HS-27A (cell line): Measurements from ENCODE around the gene HLA-DPB1.
"Not testable (repeated sequence)": the region's sequence is repeated elsewhere in the genome, so short reads cannot be mapped to it uniquely, and the experiment has no call there.

Source experiments
- DNase-seq: peaks from one replicate; pipeline ENCODE4 v3.0.0-alpha.2; 2012; ENCODE audit warnings: low read depth, missing footprints

The HLA-DPB1 gene

GRCh38 chr6:33075568-33076405, at the start of gene HLA-DPB1:
HLA-DPB1 (plus strand) TSS chr6:33075990; CDS start chr6:33076042, 52 bp downstream.
- DNase-seq: no peak

DNA sequence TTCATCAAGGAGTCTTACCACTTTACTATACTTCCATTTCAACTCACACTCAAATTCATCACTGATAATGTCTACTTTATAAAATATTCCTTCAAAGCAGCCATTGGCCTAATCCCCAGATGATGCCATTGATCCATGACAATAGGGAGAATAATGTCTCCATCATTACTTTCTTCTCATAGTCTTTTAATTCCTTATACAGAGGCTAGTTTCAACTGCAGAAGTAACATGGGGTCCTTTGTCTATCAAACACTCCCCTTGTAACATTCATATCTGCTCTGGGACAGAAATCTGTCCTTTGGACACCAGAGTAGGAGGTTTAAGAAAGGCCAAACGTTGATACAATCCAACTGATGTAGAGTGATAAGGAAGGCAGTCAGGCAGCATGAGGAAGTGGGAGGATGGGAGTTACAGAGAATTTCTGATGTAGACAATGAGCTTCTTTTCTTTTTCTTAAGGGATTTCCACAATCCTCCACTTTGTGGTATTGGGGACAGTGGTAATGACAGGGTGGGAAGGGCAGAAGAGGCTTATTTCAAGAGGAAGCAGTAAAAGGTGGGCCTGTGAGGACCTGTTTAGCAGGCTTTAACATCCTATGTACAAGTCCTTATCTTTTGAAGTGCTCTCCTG, 47.5 kb upstream of the HLA-DPB1 start:
- DNase-seq: no peak

GRCh38 chr6:33029328-33030184, 46.2 kb upstream of the HLA-DPB1 start:
- no peak for DNase-seq

DNA sequence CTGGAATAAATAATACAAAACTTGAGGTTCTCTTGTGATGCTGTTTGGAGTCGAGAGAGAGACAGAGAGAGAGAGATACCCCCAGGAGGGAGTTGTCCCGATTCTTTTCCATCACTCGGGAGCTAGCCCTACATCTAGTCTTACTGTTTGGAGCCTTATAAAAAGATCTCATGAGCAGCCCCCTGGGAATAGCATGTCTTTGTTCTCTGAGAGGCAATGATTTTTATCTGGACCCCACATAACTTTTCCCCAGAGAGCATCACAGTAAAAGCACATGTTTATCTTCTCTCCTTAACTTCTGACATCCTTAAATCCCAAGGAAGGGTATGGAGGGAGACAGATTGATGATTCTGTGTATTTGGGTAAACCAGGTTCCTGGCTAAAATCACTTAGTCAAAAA, 45.5 kb upstream of the HLA-DPB1 start:
- DNase-seq: no peak

- no peak for DNase-seq
These were observed 41.2 kb upstream of the HLA-DPB1 start for GRCh38 chr6:33034554-33034953.

- DNase-seq: no peak
These were observed 39.3 kb upstream of the HLA-DPB1 start for GRCh38 chr6:33036535-33036934.

DNA sequence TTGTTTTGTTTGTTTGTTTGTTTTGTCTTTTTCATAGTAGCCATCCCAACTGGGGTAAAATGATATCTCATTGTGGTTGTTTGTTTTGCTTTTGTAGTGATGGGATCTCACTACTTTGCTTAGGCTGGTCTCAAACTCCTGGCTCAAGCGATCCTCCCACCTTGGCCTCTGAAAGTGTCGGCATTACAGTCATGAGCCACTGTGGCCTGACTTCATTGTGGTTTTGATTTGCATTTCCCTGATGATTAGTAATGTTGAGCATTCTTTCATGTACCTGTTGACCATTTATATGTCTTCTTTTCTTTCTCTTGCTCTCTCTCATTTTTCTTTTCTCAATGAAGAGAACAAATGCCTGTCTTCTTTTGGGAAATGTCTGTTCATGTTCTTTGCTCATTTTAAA, 35.6 kb upstream of the HLA-DPB1 start:
- DNase-seq: no peak

DNA sequence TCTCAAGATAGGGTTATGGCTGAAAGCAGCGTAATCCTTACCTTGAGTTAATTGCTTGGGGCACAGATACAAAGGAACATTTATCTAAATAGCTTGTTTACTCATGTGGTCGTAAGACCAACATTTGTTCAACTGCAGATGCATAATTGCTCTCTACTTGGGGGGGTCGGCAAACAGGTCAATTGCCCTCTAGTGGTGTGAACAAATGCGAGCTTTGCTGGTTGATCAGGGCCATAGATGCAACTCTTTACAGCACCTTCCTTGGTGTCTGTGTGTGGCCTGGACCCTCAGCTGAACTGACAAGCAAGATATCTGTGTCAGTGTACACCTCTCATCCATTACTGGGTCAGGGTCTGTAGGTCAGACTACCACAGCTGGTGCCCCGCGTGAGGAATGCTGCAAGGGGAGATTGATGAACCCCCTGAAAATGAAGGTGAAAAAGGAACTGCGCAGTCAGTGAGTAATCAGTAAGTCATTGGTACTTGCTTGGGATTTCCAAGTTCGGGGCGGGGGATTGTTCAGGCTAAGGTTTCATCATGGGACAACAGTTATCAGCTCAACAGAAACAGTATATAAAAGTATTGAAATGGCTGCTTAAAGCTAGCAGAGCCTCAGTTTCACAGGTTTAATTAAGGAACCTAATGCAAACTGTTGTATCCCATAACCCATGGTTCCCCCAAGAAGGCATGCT, 26.3 kb upstream of the HLA-DPB1 start:
- no peak for DNase-seq

DNA sequence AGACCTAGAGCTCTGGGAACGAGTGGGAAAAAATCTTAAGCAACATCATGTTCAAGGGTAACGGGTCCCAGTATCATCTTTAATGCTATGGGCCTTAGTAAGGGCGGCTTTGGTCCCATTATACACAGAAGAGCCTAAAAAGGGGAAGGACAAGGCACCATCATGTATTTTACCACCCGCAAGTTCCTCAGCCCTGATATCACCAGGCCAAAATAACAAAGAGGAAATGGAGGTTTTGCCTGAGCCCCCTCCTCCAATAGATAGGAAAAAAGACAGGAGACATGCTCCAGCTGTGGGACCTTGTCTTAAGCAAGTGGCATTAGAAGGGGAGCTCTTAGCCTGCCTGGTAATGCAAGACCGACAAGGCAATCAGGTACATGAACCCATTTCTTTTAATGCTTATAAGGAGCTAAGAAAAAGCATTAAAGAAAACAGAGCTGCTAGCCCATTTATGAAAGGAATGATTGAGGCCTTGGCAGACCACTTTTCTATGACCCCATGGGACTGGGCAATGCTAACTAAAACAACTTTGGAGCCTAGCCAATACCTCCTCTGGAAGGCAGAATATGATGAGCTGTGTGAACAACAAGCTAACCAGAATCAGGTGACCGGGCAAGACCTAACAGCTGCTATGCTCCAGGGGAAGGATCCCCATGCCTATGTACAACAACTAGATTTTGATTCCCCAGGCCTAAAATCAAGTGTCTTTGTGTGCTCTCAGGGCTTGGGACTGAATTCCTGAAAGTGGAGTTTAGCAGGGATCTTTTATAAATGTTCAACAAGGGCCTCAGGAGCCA, 25.6 kb upstream of the HLA-DPB1 start:
- no peak for DNase-seq

- no peak for DNase-seq
These were observed 23.2 kb upstream of the HLA-DPB1 start for GRCh38 chr6:33052627-33053026.

GRCh38 chr6:33053230-33053629, 22.6 kb upstream of the HLA-DPB1 start:
- DNase-seq: no peak

GRCh38 chr6:33057222-33058150, 18.3 kb upstream of the HLA-DPB1 start:
- no peak for DNase-seq

GRCh38 chr6:33061987-33062386, 13.8 kb upstream of the HLA-DPB1 start:
- no peak for DNase-seq

DNA sequence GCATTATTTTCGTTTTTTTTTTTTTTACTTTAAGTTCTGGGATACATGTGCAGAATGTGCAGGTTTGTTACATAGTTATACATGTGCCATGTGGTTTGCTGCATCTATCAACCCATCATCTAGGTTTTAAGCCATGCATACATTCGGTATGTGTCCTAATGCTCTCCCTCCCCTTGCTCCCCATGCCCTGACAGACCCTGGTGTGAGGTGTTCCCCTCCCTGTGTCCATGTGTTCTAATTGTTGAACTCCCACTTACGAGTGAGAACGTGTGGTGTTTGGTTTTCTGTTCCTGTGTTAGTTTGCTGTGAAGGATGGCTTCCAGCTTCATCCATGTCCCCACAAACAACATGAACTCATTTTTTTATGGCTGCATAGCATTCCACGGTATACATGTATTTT, 12.4 kb upstream of the HLA-DPB1 start:
- DNase-seq: not testable (repeated sequence)

GRCh38 chr6:33064723-33065122, 11.1 kb upstream of the HLA-DPB1 start:
- DNase-seq: no peak

DNA sequence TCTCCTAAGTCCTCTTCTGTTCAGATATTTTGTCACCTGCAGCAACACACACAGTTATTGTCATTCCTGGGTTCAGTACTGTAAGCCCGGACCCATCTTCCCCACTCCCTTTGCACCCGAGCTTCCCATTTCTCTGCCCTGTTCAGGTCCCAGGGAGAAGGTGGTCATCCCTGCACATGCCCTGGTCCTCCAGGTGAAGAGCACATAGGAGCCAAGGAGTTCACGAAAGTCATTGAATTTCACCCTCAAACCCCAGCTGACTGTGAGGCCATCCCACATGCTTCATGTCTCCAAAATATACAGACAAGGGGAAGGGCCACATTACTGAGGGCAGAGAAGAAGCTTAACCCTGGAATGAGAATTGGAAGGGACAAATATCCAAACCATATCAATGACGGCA, 10.5 kb upstream of the HLA-DPB1 start:
- no peak for DNase-seq

GRCh38 chr6:33066917-33067521, 8.8 kb upstream of the HLA-DPB1 start:
- DNase-seq: no peak

- DNase-seq: no peak
These were observed 6.6 kb upstream of the HLA-DPB1 start for GRCh38 chr6:33069021-33069738.

DNA sequence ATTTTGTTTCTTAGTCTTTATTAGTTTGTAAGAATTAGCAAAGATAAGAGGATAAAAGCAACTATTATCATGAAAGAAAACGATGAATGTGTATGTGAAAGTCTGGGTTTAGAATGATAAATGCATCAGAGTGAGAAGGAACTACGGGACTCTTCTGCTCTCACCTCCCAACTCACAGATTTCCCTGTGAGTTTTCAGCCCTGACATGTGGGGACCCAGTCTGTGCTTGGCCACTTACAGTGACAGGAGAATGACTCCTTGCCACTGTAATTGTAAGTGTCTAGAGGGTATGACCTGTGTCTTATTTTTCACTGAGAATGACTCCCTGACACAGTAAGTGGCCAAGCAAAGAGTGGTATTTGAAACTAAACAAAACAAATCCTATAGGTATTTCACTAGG, 4.9 kb upstream of the HLA-DPB1 start:
- DNase-seq: no peak
